Measurements from ENCODE around the gene SGPP2. TPM values are rescaled to one million over a fixed set of nuclear protein-coding genes. Genes with fewer than 3 reads are reported as not detected.

SGPP2 gene
- total RNA-seq, 4 donors from 2014 or later, result 33.6 to 66.0 (median 49.4) TPM

- DNase-seq, result no peak
- 33 to 100% methylated on average over 1 of the region's 1 CpG for WGBS, 2 donors
- TF ChIP-seq POLR2A (IDR thresholded peaks at IDR 0.05) (no peak), CTCF (IDR thresholded peaks at IDR 0.05) (no peak)
- intact Hi-C loops (cut with DNase I), result no loop called here
- H3K27ac ChIP-seq, result no peak overlapping the region
- H3K4me3 ChIP-seq, result no peak overlapping the region
- H3K4me1 ChIP-seq, result peaks cover 0 to 33% (median 14%) of the 10 kb centered on the region in 3 donors
- H3K9me3 ChIP-seq, result no peaks in the 10 kb centered on the region
- peaks cover 0 to 5% (median 0%) of the 10 kb centered on the region in 4 donors for H3K27me3 ChIP-seq
- peaks cover 0 to 26% (median 0%) of the 10 kb centered on the region in 3 donors for H3K36me3 ChIP-seq
Observed at GRCh38 chr2:222522082-222522481, 97.7 kb downstream of the SGPP2 start.

GRCh38 chr2:222523783-222524544, 99.6 kb downstream of the SGPP2 start:
- TF ChIP-seq CTCF (IDR thresholded peaks at IDR 0.05) (no peak), POLR2A (IDR thresholded peaks at IDR 0.05) (no peak)
- Histone ChIP-seq H3K36me3 (peaks cover 0 to 26% (median 0%) of the 10 kb centered on the region in 3 donors), H3K9me3 (no peaks in the 10 kb centered on the region), H3K27me3 (no peaks in the 10 kb centered on the region), H3K4me3 (no peak overlapping the region), H3K4me1 (peaks cover 0 to 20% (median 6%) of the 10 kb centered on the region in 3 donors), H3K27ac (no peak overlapping the region)
- intact Hi-C loops (cut with DNase I), result no loop called here
- no peak for DNase-seq
- WGBS, 2 donors, result 73 to 91% methylated on average over 4 of the region's 4 CpGs

GRCh38 chr2:222525811-222526210, 101.5 kb downstream of the SGPP2 start:
- intact Hi-C loops (cut with DNase I), result no loop called here
- WGBS, 2 donors, result 74 to 82% methylated on average over 5 of the region's 5 CpGs
- no peak for DNase-seq

GRCh38 chr2:222526480-222527277, 102.3 kb downstream of the SGPP2 start:
- Histone ChIP-seq H3K4me3 (no peak overlapping the region), H3K36me3 (peaks cover 0 to 26% (median 0%) of the 10 kb centered on the region in 3 donors), H3K9me3 (no peaks in the 10 kb centered on the region), H3K4me1 (peaks cover 0 to 15% (median 3%) of the 10 kb centered on the region in 3 donors), H3K27me3 (no peaks in the 10 kb centered on the region), H3K27ac (no peak overlapping the region)
- 85 to 90% methylated on average over 7 of the region's 7 CpGs for WGBS, 2 donors
- no peak for TF ChIP-seq CTCF (IDR thresholded peaks at IDR 0.05)
- TF ChIP-seq POLR2A (IDR thresholded peaks at IDR 0.05), result no peak
- DNase-seq, result no peak
- intact Hi-C loops (cut with DNase I), result no loop called here

More at GRCh38 chr2:222525811-222526210, 101.5 kb downstream of the SGPP2 start:
- Histone ChIP-seq H3K27me3 (no peaks in the 10 kb centered on the region), H3K27ac (no peak overlapping the region), H3K4me3 (no peak overlapping the region), H3K36me3 (peaks cover 0 to 26% (median 0%) of the 10 kb centered on the region in 3 donors), H3K9me3 (no peaks in the 10 kb centered on the region), H3K4me1 (peaks cover 0 to 8% (median 3%) of the 10 kb centered on the region in 3 donors)
- TF ChIP-seq POLR2A (IDR thresholded peaks at IDR 0.05) (no peak), CTCF (IDR thresholded peaks at IDR 0.05) (no peak)

GRCh38 chr2:222532315-222532714, 108.0 kb downstream of the SGPP2 start:
- intact Hi-C loops (cut with DNase I), result no loop called here
- Histone ChIP-seq H3K36me3 (peaks cover 0 to 5% (median 0%) of the 10 kb centered on the region in 3 donors), H3K4me1 (peaks cover 3 to 31% (median 4%) of the 10 kb centered on the region in 3 donors), H3K9me3 (no peaks in the 10 kb centered on the region), H3K4me3 (no peak overlapping the region), H3K27ac (peak overlapping the region; percentile 35 to 84 (median 70)), H3K27me3 (no peaks in the 10 kb centered on the region)
- WGBS, 2 donors, result 48 to 52% methylated on average over 5 of the region's 5 CpGs
- no peak for TF ChIP-seq CTCF (IDR thresholded peaks at IDR 0.05)
- no peak for TF ChIP-seq POLR2A (IDR thresholded peaks at IDR 0.05)
- no peak for DNase-seq
